WTC11 (cell line): Measurements from ENCODE around the gene RASAL3. TPM values are rescaled to one million over a fixed set of nuclear protein-coding genes. Genes with fewer than 3 reads are reported as not detected.
A peak's percentile ranks its signal among the peaks of the same experiment; 100 is the strongest.

Experiments used
- ATAC-seq: fragments of 200-7000 bp; cut with Tn5 transposase; 2 replicates; pipeline ENCODE4 v1.10.0; 2021; ENCODE audit warnings: mild to moderate bottlenecking, moderate library complexity
- CTCF ChIA-PET: fragments of 300-600 bp; sonication (Branson Sonifier 250); formaldehyde crosslinking; loops from one replicate; lab custom pipeline; 2021; ENCODE audit warnings: antibody characterized with exemption; lab: Charles Lee
- POLR2A ChIA-PET: fragments of 350-600 bp; sonication (Branson Sonifier 250); formaldehyde crosslinking; loops from one replicate; lab custom pipeline; 2021; ENCODE audit warnings: antibody characterized with exemption; lab: Charles Lee
- DNase-seq: peaks from one replicate; pipeline ENCODE4 v3.0.0; 2021; ENCODE audit warnings: low spot score
- H3K27ac Mint-ChIP-seq: 2 replicates; pipeline ENCODE4 v1.8.0; 2021; ENCODE audit warnings: mixed read lengths
- H3K27me3 Mint-ChIP-seq: 2 replicates; pipeline ENCODE4 v1.8.0; 2021; ENCODE audit warnings: low read depth, mild to moderate bottlenecking, moderate library complexity, mixed read lengths
- H3K36me3 Mint-ChIP-seq: 2 replicates; pipeline ENCODE4 v1.8.0; 2021; ENCODE audit warnings: mixed read lengths
- H3K4me1 Mint-ChIP-seq: 2 replicates; pipeline ENCODE4 v1.8.0; 2022; ENCODE audit warnings: mixed read lengths
- H3K4me3 Mint-ChIP-seq: 2 replicates; pipeline ENCODE4 v1.8.0; 2021; ENCODE audit warnings: mild to moderate bottlenecking, moderate library complexity, mixed read lengths
- H3K9me3 Mint-ChIP-seq: 2 replicates; pipeline ENCODE4 v1.8.0; 2021; ENCODE audit warnings: mixed read lengths
- GRHL2 ChIP-seq: fragments of 250-450 bp; sonication (Bioruptor Pico); IDR thresholded peaks from 2 replicates; pipeline ENCODE4 v1.8.0; 2022; ENCODE audit warnings: mild to moderate bottlenecking, moderate library complexity; ENCODE audit not compliant: insufficient replicate concordance, severe bottlenecking
- GTF2I ChIP-seq: fragments of 250-450 bp; sonication (Bioruptor Pico); conservative IDR thresholded peaks from 2 replicates; pipeline ENCODE4 v1.4.0; 2021; ENCODE audit warnings: mild to moderate bottlenecking
- JAZF1 ChIP-seq: fragments of 250-450 bp; sonication (Bioruptor Pico); IDR thresholded peaks from 2 replicates; pipeline ENCODE4 v1.9.0; 2021; ENCODE audit warnings: moderate library complexity, mild to moderate bottlenecking, inconsistent platforms
- NFYB ChIP-seq: sonication (generic); formaldehyde crosslinking; conservative IDR thresholded peaks from 2 replicates; pipeline ENCODE4 v1.8.0; 2022; ENCODE audit warnings: low read depth, missing genetic modification reagents
- OVOL2 ChIP-seq: fragments of 250-450 bp; sonication (Bioruptor Pico); IDR thresholded peaks from 2 replicates; pipeline ENCODE4 v1.9.0; 2021; ENCODE audit warnings: mild to moderate bottlenecking, borderline replicate concordance
- SP1 ChIP-seq: sonication (generic); formaldehyde crosslinking; conservative IDR thresholded peaks from 2 replicates; pipeline ENCODE4 v1.8.1; 2022; ENCODE audit warnings: missing genetic modification reagents
- TP53 ChIP-seq: sonication (generic); formaldehyde crosslinking; IDR thresholded peaks from 2 replicates; pipeline ENCODE4 v1.8.1; 2023; ENCODE audit warnings: mild to moderate bottlenecking, missing genetic modification reagents
- ZNF396 ChIP-seq: fragments of 250-450 bp; sonication (Bioruptor Pico); IDR thresholded peaks from 2 replicates; pipeline ENCODE4 v1.8.0; 2021; ENCODE audit warnings: mild to moderate bottlenecking, moderate library complexity, borderline replicate concordance
- total RNA-seq: library from RNA; stranded (reverse); gene quantifications from 3 replicates; pipeline ENCODE4 v1.2.3, GENCODE V29; 2021
- TF ChIP-seq, protein P1 (sequence below): fragments of 200-600 bp; IDR thresholded peaks from 2 replicates; pipeline ENCODE4 v1.8.0; 2022; ENCODE audit warnings: antibody characterized with exemption
- TF ChIP-seq, protein P2 (sequence below): fragments of 250-450 bp; sonication (Bioruptor Pico); IDR thresholded peaks from 2 replicates; pipeline ENCODE4 v1.9.0; 2021; ENCODE audit warnings: mild to moderate bottlenecking, borderline replicate concordance
- TF ChIP-seq, protein P3 (sequence below): sonication (generic); formaldehyde crosslinking; IDR thresholded peaks from 2 replicates; pipeline ENCODE4 v1.8.0; 2022; ENCODE audit warnings: mild to moderate bottlenecking, missing genetic modification reagents
- TF ChIP-seq, protein P4 (sequence below): fragments of 250-450 bp; sonication (Bioruptor Pico); IDR thresholded peaks from 2 replicates; pipeline ENCODE4 v1.9.0; 2021; ENCODE audit warnings: mild to moderate bottlenecking

RASAL3 gene
- total RNA-seq, 1 experiment from 2014 or later = 1.6 TPM

DNA sequence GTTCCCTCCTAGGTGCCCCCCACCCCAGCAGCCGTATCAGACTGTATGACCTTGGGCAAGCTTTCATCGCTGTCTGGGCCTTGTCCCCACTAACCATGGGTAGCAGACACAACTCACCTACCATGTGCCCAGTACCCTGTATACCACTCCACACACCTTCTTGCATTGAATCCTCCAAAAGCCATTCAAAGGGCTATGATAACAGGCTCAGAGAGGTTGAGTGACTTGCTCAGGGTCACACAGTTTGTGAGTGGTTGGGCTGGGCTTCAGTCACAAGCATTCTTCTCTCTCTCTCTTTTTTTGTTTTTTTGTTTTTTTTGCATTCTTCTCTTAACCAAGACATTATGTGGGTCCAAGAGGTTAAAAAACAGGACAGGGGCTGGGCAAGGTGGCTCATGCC, 2.6 kb downstream of the RASAL3 start:
- TF ChIP-seq, protein P1, sequence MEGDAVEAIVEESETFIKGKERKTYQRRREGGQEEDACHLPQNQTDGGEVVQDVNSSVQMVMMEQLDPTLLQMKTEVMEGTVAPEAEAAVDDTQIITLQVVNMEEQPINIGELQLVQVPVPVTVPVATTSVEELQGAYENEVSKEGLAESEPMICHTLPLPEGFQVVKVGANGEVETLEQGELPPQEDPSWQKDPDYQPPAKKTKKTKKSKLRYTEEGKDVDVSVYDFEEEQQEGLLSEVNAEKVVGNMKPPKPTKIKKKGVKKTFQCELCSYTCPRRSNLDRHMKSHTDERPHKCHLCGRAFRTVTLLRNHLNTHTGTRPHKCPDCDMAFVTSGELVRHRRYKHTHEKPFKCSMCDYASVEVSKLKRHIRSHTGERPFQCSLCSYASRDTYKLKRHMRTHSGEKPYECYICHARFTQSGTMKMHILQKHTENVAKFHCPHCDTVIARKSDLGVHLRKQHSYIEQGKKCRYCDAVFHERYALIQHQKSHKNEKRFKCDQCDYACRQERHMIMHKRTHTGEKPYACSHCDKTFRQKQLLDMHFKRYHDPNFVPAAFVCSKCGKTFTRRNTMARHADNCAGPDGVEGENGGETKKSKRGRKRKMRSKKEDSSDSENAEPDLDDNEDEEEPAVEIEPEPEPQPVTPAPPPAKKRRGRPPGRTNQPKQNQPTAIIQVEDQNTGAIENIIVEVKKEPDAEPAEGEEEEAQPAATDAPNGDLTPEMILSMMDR = no peak
- TF ChIP-seq, protein P2, sequence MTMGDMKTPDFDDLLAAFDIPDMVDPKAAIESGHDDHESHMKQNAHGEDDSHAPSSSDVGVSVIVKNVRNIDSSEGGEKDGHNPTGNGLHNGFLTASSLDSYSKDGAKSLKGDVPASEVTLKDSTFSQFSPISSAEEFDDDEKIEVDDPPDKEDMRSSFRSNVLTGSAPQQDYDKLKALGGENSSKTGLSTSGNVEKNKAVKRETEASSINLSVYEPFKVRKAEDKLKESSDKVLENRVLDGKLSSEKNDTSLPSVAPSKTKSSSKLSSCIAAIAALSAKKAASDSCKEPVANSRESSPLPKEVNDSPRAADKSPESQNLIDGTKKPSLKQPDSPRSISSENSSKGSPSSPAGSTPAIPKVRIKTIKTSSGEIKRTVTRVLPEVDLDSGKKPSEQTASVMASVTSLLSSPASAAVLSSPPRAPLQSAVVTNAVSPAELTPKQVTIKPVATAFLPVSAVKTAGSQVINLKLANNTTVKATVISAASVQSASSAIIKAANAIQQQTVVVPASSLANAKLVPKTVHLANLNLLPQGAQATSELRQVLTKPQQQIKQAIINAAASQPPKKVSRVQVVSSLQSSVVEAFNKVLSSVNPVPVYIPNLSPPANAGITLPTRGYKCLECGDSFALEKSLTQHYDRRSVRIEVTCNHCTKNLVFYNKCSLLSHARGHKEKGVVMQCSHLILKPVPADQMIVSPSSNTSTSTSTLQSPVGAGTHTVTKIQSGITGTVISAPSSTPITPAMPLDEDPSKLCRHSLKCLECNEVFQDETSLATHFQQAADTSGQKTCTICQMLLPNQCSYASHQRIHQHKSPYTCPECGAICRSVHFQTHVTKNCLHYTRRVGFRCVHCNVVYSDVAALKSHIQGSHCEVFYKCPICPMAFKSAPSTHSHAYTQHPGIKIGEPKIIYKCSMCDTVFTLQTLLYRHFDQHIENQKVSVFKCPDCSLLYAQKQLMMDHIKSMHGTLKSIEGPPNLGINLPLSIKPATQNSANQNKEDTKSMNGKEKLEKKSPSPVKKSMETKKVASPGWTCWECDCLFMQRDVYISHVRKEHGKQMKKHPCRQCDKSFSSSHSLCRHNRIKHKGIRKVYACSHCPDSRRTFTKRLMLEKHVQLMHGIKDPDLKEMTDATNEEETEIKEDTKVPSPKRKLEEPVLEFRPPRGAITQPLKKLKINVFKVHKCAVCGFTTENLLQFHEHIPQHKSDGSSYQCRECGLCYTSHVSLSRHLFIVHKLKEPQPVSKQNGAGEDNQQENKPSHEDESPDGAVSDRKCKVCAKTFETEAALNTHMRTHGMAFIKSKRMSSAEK (CRISPR knock-in tag) = no peak
- DNase-seq (no peak), ATAC-seq (no peak)
- H3K27ac Mint-ChIP-seq = no peak overlapping the region
- H3K36me3 Mint-ChIP-seq = no peaks in the 10 kb centered on the region
- peaks cover 9% of the 10 kb centered on the region for H3K4me1 Mint-ChIP-seq
- H3K27me3 Mint-ChIP-seq = peaks cover 62% of the 10 kb centered on the region
- no peak overlapping the region for H3K4me3 Mint-ChIP-seq
- ChIA-PET POLR2A (interaction anchor here (0.6 kb wide), 1 partner anchor 1423 kb away, joined by 3 read pairs; no protein-coding TSS in a partner anchor), CTCF (no interaction called here)
- no peaks in the 10 kb centered on the region for H3K9me3 Mint-ChIP-seq

- CTCF ChIA-PET = interaction anchor here (1.0 to 4.1 kb wide), 10 partner anchors 12 to 206 kb away, joined by 3 to 46 read pairs (median 5); partner anchors contain the start of genes AKAP8L and PGLYRP2
- Mint-ChIP-seq H3K9me3 (no peaks in the 10 kb centered on the region), H3K4me3 (peak overlapping the region; percentile 56), H3K36me3 (no peaks in the 10 kb centered on the region), H3K27me3 (peaks cover 92% of the 10 kb centered on the region), H3K27ac (no peak overlapping the region), H3K4me1 (peaks cover 19% of the 10 kb centered on the region)
- DNase-seq (no peak), ATAC-seq (no peak)
- TF ChIP-seq, protein P3, sequence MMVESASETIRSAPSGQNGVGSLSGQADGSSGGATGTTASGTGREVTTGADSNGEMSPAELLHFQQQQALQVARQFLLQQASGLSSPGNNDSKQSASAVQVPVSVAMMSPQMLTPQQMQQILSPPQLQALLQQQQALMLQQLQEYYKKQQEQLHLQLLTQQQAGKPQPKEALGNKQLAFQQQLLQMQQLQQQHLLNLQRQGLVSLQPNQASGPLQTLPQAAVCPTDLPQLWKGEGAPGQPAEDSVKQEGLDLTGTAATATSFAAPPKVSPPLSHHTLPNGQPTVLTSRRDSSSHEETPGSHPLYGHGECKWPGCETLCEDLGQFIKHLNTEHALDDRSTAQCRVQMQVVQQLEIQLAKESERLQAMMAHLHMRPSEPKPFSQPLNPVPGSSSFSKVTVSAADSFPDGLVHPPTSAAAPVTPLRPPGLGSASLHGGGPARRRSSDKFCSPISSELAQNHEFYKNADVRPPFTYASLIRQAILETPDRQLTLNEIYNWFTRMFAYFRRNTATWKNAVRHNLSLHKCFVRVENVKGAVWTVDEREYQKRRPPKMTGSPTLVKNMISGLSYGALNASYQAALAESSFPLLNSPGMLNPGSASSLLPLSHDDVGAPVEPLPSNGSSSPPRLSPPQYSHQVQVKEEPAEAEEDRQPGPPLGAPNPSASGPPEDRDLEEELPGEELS = no peak
- TF ChIP-seq TP53 (CRISPR knock-in tag) (no peak), GRHL2 (no peak), GTF2I (no peak), OVOL2 (CRISPR knock-in tag) (no peak), JAZF1 (no peak), SP1 (CRISPR knock-in tag) (no peak), NFYB (CRISPR knock-in tag) (no peak), ZNF396 (CRISPR knock-in tag) (no peak)
- TF ChIP-seq, protein P4, sequence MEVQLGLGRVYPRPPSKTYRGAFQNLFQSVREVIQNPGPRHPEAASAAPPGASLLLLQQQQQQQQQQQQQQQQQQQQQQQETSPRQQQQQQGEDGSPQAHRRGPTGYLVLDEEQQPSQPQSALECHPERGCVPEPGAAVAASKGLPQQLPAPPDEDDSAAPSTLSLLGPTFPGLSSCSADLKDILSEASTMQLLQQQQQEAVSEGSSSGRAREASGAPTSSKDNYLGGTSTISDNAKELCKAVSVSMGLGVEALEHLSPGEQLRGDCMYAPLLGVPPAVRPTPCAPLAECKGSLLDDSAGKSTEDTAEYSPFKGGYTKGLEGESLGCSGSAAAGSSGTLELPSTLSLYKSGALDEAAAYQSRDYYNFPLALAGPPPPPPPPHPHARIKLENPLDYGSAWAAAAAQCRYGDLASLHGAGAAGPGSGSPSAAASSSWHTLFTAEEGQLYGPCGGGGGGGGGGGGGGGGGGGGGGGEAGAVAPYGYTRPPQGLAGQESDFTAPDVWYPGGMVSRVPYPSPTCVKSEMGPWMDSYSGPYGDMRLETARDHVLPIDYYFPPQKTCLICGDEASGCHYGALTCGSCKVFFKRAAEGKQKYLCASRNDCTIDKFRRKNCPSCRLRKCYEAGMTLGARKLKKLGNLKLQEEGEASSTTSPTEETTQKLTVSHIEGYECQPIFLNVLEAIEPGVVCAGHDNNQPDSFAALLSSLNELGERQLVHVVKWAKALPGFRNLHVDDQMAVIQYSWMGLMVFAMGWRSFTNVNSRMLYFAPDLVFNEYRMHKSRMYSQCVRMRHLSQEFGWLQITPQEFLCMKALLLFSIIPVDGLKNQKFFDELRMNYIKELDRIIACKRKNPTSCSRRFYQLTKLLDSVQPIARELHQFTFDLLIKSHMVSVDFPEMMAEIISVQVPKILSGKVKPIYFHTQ (CRISPR knock-in tag) = no peak
- TF ChIP-seq, all 79 proteins: peak for 0
- POLR2A ChIA-PET = interaction anchor here (0.5 to 2.1 kb wide), 3 partner anchors 10 to 39 kb away, joined by 3 to 11 read pairs (median 3); partner anchors contain the start of gene AKAP8L
These were observed 6.5 kb downstream of the RASAL3 start for GRCh38 chr19:15457701-15458484.
